ENCODE measurements around the gene VPS13D.

Gene VPS13D, protein sequence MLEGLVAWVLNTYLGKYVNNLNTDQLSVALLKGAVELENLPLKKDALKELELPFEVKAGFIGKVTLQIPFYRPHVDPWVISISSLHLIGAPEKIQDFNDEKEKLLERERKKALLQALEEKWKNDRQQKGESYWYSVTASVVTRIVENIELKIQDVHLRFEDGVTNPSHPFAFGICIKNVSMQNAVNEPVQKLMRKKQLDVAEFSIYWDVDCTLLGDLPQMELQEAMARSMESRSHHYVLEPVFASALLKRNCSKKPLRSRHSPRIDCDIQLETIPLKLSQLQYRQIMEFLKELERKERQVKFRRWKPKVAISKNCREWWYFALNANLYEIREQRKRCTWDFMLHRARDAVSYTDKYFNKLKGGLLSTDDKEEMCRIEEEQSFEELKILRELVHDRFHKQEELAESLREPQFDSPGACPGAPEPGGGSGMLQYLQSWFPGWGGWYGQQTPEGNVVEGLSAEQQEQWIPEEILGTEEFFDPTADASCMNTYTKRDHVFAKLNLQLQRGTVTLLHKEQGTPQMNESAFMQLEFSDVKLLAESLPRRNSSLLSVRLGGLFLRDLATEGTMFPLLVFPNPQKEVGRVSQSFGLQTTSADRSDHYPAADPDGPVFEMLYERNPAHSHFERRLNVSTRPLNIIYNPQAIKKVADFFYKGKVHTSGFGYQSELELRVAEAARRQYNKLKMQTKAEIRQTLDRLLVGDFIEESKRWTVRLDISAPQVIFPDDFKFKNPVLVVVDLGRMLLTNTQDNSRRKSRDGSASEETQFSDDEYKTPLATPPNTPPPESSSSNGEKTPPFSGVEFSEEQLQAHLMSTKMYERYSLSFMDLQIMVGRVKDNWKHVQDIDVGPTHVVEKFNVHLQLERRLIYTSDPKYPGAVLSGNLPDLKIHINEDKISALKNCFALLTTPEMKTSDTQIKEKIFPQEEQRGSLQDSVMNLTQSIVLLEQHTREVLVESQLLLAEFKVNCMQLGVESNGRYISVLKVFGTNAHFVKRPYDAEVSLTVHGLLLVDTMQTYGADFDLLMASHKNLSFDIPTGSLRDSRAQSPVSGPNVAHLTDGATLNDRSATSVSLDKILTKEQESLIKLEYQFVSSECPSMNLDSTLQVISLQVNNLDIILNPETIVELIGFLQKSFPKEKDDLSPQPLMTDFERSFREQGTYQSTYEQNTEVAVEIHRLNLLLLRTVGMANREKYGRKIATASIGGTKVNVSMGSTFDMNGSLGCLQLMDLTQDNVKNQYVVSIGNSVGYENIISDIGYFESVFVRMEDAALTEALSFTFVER (N-terminal part only)

DNA sequence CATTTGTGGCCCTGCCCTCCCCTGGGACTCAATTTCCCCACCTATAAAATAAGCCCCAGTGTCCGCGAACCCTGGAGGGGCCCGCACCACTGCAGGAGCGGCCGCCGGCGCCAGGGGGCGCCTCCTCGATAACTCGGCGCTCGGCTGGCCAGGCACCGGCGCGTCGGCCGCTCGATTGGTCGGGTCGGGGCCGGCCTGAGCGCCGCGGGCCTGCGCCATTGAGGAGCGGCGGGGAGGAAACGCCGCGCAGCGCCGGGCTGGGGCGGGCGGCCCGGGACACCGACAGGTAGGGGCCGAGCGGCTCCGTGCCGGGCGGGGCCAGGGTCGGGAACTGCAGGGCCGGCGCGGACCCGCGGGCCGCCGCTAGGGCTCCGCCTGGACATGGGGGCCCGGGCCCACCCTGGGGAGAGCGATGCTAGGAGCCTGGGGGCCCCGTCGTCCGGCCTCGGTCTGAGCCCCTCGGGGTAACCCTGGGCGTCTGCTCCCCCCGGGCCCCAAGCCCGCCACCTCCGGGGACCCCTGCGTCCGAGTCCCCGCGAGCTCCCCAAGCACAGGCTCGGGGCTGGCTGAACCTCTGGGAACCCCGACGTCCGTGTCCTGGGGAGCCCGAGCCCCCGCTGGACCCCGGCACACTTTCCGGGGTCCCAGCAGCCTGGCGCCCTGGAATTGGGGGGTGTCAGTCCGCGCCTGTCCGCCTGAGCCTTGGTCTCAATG lies at the start of gene VPS13D:
TSS of gene VPS13D (plus strand) at position 196 of the 714 bp plus-strand sequence. CDS start 4,237 bp downstream, outside the sequence.
- DNase-seq = peak; percentile 39

DNA sequence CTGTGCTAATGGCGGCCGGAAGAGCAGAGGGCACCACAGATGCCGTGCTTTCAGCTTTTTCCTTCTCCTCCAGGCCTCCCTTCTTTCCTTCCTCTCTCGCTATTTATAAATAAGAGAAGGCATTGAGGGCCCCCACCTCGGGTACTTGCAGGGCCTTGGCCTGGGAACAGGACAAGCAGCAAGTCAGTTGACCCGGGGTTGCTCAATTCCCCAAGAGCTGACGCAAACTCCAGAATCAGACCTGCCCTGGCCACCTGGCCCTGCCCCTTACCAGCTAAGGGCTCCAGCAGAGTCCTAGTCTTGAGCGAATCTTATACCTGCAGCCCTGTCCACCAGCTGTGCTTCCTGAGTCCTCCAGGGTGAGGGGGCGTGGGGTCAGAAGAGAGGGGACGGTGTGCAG lies 49.5 kb upstream of the VPS13D start:
- DNase-seq = no peak

DNA sequence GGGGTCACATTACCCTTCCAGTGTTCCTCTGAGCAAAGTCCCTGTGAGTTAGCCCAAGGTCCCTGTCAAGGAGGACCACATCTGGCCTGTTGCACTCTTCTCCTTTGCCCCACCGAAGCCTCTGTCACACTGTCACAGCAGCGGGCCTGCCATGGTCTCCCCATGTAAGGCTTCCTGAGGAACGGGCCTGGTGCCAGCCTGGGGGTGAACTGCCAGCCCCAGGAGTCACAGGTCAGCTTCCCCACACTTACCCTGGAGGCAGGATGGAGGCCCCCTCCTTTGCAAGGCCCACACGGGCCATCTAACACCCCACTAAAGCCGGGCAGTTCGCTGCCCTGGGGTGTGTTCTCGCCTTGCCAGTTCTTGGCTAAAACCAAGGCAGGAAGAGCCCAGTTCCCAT lies 48.9 kb upstream of the VPS13D start:
- no peak for DNase-seq

DNA sequence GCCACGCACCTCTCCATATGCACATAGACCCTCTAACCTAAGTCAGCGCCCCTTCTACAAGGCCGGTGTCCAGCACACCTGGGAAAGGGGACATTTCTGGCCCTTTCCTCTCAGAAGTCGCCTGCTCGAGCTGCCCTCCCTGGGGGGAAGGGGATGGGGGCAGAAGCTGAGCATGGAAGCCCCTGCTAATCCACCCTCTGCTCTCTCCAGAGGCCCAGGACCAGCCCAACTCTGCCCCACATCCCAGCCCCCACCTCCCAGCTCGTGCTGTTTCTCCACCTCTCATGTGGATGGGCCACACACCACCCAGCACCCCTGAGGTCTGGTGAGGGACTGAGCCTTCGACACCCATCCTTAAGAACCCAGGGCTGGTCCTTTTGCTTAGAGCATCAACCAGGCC lies 48.3 kb upstream of the VPS13D start:
- DNase-seq = no peak

DNA sequence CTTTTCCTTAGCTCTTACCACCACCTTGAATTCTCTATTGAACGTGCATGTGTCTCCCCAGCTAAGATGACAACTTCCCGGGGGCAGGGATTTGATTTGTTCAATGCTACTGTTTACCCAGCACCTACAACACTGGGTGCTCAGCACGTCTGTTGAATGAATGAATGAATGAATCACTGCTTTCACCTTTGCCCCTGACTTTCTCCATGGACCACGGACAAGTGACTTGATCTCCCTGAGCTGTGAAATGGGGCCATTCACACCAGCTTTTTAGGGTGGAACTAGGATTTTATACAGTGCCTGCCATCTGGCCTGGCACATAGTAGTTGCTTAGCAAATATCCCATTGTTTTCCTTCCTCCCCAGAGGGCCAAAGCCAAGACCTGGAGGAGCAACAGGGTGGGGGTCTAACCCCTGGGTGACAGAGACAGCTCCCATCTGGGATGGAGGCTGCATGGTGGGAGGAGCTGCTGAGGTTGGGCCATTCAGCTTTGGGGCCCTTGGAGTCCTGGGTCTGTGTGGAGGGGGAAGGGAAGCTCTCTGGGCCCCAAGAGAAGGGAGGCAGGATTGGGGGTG lies 47.3 kb upstream of the VPS13D start:
- DNase-seq = no peak

DNA sequence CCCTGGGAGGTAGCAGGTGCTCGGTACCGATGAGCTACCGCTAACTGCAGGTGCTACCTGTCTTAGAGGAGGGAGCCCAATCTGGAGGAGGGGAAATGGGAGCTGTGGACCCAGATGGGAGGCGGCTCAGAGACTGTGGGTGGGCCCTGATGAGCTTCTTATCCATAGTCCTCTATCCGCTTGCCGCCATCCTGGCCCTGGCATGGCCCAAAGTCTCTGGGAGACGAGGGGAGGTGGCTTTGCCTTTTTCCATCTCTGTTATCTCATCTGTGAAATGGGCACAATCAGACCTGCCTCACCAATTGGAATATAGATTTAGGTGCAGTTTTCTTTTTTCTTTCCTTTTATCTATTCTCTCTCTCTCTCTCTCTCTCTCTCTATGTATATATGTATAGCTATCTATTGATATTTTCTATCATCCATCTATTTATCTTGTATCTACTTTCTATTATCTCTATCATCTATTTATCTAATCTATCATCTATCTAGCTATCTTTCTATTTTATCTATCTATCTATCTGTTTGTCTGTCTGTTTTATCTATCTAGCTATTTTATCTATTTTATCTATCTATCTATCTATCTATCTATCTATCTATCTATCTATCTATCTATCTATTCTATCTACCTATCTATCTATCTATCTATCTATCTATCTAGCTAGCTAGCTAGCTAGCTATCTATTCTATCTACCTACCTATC lies 46.6 kb upstream of the VPS13D start:
- no peak for DNase-seq

DNA sequence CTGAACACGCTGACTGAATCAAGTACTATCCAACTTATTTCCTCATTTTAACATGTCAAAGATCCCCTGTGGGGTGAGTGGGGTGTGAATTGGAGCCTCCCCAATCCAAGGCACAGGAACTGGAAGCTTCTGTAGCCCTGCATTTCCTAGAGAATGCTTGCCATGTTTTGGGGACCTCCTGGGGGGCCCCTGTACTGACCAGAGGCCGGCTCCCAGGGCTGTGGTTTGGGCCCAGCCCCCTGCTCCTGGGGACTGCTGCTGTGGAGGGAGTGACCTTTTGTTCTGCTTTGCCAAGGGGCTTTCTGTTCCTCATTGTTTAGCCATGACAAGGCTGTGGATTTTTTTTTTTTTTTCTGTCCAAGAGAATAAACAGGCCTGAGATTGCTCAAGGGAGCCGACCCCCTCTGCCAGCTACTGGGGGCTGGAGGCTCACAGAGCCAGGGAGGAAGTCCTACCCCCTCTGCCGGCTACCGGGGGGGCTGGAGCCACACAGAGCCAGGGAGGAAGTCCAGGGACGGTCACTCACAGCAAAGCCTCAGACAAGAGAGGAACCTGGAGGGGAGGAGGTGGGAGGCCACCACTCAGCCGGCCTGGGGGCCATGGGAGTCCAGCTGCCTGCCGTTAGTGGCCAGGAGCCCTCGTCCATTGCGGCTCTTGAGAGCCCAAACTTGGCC lies 45.7 kb upstream of the VPS13D start:
- no peak for DNase-seq

DNA sequence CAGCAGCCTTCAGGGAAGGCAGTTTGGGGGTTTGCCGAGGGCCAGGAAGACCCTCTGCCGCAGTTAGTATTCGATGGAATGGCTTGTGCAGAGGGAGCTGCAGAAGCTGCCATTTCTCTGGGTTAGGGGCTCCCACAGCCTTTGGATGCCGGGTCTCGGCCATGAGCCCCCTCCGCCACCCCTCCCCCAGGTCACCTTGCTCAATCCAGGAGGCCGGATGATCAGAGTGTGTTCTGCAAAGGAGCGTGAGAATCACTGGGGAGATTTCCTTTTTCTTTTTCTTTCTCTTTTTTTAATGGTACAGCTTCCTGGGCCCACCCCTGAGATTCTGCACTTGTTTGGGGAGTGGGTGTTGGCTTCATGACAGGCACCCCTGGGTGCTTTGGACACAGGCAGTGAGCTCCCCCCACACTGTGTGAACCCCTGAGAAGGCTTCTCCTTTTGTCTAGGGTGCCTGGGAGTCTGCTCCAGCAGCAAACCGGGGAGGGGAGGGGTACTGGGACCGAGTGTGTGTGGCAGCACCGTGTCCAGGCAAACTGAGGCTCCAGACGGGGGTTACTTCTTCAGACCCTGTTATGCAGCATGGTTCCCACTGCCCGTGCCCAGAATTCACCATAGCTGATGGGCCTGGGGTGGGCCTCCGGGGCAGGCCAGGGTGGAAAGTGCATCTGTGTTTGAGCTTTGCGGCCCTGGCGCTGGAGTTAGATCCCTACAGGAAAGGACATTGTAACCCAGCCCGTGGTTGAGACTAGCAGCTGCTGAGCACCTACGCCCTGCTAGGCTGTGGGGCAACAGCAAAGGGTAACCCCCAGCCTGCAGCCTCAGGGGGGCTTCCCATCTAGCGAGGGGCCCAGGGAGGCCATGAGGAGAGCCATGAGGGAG lies 44.6 kb upstream of the VPS13D start:
- no peak for DNase-seq

DNA sequence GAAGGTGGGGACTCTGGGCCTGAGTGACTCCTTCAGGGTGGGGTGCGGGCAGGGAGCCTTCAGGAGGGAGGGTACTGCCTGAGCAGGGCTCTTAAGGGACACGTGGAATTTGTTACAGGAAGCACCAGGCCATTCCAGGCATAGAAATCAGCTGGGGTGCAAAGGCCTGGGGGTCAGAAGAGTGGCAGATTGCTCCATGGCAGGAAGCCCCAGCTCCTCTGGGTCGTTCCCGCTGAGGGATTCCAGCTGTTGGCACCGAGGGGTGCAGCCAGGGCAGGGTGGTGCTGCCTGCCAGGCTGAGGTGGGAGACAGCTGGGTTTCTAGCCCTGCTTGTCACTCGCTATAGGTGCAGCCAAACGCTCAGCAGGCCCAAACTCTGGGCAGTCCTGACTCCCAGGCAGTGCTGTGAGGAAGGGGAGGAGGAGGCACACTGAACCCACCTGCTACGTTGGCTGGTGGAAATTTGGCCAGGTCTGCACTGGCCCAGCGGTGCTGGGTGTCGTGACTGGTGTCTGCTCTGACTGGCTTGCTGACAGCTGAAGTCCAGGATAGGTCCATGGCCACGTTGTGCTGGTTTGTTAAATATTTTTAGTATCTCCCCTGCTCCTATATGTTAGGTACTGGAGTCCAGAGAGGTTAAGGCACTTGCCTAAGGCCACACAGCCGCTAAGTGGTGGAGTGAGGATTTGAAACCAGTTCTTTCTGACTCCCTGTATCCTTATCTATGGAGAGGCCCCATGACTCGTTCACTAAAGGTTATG lies 43.7 kb upstream of the VPS13D start:
- no peak for DNase-seq

DNA sequence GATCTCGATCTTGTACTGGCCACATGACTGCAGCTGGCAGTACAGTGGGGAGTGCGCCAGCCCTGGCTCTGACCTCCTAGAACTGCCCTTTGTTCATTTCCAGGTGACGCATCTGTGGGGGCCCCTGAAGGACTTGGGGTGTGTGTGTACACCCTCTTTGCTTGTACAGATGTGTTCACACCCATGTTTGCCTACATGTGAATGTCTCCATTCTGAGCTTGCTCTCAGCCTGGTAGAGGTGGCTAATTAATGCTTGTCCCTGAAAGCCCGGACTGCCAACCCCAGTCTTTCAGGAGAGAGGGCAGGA lies 43.2 kb upstream of the VPS13D start:
- DNase-seq = no peak

DNA sequence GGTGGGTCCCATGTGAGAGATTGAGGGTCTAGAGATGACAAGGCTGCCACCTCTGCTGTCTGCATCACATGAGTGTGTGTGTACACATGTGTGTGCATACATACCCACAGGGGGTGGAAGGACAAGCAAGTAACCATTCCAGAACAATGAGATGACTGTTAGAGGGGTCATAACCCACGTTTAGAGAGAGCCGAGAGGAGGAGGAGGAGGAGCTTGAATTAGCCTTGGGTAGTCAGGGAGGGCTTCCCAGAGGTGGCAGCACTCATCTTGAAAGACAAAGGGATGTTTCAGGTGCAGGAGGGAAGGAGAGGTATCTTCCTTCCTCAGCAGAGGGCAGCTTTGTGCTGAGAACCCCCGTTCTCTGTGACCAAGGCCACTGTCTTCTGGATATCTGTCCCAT lies 41.7 kb upstream of the VPS13D start:
- no peak for DNase-seq

DNA sequence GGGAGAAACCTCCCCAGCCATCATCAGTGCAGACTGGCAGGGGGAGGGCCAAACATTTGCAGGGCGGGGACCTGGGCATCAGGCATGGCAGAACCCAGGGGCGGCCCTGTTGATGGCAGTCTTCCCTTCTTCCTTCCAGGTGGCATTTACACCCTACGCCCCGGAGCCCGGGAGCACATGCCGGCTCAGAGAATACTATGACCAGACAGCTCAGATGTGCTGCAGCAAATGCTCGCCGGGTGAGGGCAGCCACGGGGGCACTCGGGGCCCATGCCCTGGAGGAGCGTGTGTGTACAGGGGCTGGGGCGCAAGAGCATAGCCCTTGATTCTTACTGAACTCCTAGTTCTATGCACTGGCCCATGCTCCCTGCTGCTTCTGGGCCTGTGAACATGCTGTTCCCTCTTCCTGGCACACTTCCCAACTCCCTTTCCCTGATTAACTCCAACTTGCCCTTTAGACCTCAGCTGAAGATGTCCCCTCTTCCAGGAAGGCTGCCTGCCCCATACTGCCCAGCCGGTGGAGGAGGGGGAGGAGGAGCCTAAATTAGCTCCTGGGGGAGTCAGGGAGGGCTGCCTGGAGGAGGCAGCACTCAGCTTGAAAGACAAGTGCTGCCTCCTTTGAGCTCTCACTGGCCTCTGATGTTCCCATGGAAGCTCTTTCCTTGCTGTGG lies 41.0 kb upstream of the VPS13D start:
- no peak for DNase-seq

DNA sequence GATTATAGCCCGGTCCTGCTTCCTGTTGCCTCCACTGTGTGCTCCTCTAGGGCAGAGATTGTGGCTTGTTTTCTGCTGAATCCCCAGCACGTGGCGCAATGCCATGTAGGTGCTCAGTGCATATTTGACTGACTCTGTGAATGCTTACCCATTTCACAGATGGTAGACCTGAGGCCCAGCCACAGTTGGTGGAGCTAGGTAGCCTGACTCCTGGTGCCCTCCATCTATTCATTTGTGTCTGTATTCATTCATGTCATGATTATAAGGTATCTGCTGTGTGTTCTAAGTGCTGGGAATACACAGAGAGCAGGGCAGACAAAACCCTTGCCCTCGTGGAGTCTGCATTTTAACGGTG lies 40.5 kb upstream of the VPS13D start:
- no peak for DNase-seq

DNA sequence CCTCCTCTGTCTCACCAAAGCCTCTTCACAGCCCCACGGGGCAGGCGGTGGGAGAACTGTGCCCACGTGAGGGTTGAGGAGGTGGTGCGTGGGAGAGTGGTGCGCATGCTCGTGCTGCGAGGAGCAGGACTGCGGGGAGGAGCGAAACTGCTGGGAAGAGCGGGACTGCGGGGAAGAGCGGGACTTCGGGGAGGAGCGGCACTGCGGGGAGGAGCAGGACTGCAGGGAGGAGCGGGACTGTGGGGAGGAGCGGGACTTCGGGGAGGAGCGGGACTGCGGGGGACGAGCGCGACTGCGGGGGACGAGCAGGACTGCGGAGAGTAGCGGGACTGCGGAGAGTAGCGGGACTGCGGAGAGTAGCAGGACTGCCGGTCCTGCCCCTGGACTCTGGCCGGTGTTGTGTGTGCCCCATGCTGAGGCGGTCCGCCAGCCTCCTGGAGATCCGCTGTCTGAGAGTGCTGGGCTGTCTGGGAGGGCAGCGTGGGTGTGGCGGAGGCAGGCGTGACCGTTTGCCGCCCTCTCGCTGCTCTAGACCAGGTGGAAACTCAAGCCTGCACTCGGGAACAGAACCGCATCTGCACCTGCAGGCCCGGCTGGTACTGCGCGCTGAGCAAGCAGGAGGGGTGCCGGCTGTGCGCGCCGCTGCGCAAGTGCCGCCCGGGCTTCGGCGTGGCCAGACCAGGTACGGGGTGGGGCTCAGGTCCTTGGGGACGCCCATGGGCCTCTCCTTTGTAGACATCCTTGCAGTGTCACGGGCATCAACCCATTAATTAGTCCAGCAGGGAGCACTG lies 38.4 kb upstream of the VPS13D start:
- no peak for DNase-seq

DNA sequence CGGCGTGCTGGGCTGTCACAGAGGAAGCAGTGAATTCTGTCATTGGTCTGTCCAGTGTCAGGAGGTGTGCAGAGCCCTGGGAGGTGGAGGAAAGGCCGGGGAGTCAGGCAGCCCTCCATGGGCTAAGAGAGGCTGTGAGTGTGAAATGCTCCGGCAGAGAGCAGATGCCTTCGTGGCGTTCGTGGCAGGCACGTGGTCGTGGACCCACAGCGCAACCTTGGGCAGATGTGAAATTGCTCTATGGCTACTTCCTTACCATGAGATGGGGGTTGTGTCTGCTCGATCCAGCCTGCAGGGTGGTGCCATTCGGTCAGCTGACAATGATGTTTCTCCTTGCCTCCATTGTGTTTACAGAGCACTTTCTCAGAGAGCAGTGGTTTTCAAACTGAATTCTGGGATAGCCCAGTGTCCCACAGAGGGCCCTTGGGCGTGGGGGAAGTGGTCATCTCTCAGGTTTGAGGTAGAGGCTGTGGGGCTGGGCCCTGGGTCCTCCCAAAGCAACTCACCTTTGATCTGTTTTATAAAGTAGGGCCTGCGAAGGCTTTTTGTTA lies 35.1 kb upstream of the VPS13D start:
- no peak for DNase-seq

DNA sequence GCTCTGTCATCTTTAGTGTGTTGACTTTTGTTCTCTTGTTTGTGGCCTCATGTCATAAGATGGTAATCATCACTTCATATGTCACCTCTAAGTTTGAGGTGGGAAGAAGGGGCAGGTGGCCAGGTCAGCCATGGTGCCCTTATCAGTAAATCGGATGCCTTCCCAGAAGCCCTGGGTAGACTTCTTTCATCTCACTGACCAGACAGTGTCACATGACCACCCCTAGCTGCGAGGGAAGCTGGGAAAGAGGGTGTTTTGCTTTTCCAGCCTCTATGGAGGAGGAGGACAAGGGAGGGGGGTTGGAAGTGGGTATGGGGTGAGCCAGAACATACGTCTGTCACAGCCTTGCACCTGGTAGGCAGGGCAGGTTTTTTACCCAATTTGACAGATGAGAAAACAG lies 34.4 kb upstream of the VPS13D start:
- DNase-seq = no peak

DNA sequence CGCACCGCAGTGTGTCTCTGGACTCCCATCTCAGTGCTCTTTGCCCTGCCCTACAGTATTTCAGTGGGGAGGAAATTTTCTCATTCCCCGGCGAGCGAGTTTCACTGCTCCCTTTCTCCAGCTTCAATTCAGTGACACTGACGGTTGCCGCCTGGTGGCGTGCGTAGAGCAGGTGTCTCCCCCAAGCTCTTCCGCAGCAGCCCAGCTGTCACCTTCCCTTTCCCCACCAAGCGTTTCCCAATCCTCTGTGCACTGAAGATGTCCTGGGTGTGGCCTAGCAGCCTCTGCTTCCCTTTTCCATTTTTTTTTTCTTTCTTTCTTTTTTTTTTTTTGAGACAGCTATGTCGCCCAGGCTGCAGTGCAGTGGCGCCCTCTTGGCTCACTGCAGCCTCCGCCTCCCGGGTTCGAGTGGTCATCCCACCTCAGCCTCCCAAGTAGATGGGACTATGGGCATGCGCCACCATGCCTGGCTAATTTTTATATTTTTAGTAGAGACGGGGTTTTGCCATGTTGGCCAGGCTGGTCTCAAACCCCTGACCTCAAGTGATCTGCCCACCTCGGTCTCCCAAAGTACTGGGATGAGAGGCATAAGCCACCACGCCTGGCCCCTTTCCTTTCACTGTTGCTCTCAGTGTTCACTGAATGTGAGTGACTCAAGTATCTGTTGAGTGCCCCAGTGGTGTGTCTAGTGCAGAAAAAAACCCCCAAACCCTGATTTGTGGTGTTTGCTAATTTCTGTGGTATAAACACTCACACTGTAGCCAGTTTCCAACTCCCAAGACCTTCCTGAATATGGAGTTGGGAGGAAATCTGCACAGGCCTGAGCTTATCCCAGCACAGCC lies 33.0 kb upstream of the VPS13D start:
- DNase-seq = no peak

Measured in NCI-H526 treated with DMSO at 0.1 percent for 48 hours (cell line).